Bronchial epithelial cell (primary cell): ENCODE data around the gene PIGO. TPM values are rescaled to one million over a fixed set of nuclear protein-coding genes. Genes with fewer than 3 reads are reported as not detected.

Experiments
- DNase-seq: peaks from one replicate; pipeline ENCODE4 v3.0.0-alpha.2; 2010; ENCODE audit warnings: low read depth
- FAIRE-seq: peaks from 2 replicates; lab custom pipeline; 2011; peaks lifted over from hg19 to GRCh38; lab: Jason Lieb, UNC
- H3K27me3 ChIP-seq: 2 replicates; pipeline ENCODE4 v1.5.1; 2011; ENCODE audit warnings: low read length; ENCODE audit not compliant: control insufficient read depth, insufficient read depth
- H3K36me3 ChIP-seq: 2 replicates; pipeline ENCODE4 v1.5.1; 2011; ENCODE audit warnings: low read length; ENCODE audit not compliant: control insufficient read depth, insufficient read depth
- H3K4me3 ChIP-seq: 2 replicates; pipeline ENCODE4 v1.5.1; 2011; ENCODE audit warnings: mild to moderate bottlenecking, low read depth, low read length, control low read depth
- CTCF ChIP-seq: IDR thresholded peaks from 2 replicates; pipeline ENCODE4 v1.5.1; 2011; ENCODE audit warnings: mild to moderate bottlenecking, moderate library complexity, low read length, control low read depth, inconsistent platforms; ENCODE audit not compliant: insufficient read depth, severe bottlenecking
- total RNA-seq: library from RNA; depleted of rRNA; stranded (reverse); fragments of >200 nt; gene quantifications from 2 replicates; pipeline ENCODE4 v1.2.1, GENCODE V29; 2014

Gene PIGO
- total RNA-seq, 1 donor from 2014 or later, result 25.3 TPM

GRCh38 chr9:35054185-35054835, 42.1 kb downstream of the PIGO start:
- no peak for DNase-seq
- Histone ChIP-seq H3K4me3 (no peak overlapping the region), H3K27me3 (no peaks in the 10 kb centered on the region), H3K36me3 (peaks cover 23% of the 10 kb centered on the region)
- no peak for TF ChIP-seq CTCF
- no peak for FAIRE-seq

- DNase-seq (peak; percentile 42), FAIRE-seq (no peak)
- Histone ChIP-seq H3K27me3 (no peaks in the 10 kb centered on the region), H3K36me3 (peaks cover 3% of the 10 kb centered on the region), H3K4me3 (no peak overlapping the region)
- TF ChIP-seq CTCF, result peak; percentile 54
Observed at GRCh38 chr9:35051069-35051967, 45.1 kb downstream of the PIGO start.

GRCh38 chr9:35048511-35048910, 47.9 kb downstream of the PIGO start:
- no peak for FAIRE-seq
- Histone ChIP-seq H3K4me3 (no peak overlapping the region), H3K36me3 (peaks cover 1% of the 10 kb centered on the region), H3K27me3 (no peaks in the 10 kb centered on the region)
- DNase-seq, result no peak
- no peak for TF ChIP-seq CTCF

GRCh38 chr9:35044071-35044470, 52.3 kb downstream of the PIGO start:
- no peaks in the 10 kb centered on the region for H3K27me3 ChIP-seq
- peaks cover 1% of the 10 kb centered on the region for H3K36me3 ChIP-seq
- no peak for FAIRE-seq

GRCh38 chr9:35042891-35043545, 53.4 kb downstream of the PIGO start:
- no peak for TF ChIP-seq CTCF
- H3K4me3 ChIP-seq, result no peak overlapping the region
- H3K27me3 ChIP-seq, result no peaks in the 10 kb centered on the region
- H3K36me3 ChIP-seq, result peaks cover 1% of the 10 kb centered on the region
- FAIRE-seq (no peak), DNase-seq (no peak)

More at GRCh38 chr9:35044071-35044470, 52.3 kb downstream of the PIGO start:
- no peak overlapping the region for H3K4me3 ChIP-seq
- TF ChIP-seq CTCF, result no peak
- DNase-seq, result no peak
